Effector memory CD4-positive, alpha-beta T cell (primary cell): ENCODE measurements around the gene MPPED2.

Experiments used
- DNase-seq, 3 donors: peaks; one replicate each; pipeline ENCODE4 v3.0.0-alpha.2; 2020
- H3K27ac ChIP-seq: 2 replicates; pipeline ENCODE4 v1.7.0; 2013; ENCODE audit warnings: mild to moderate bottlenecking, low read length, moderate library complexity; ENCODE audit not compliant: insufficient read depth, poor library complexity, severe bottlenecking
- H3K27me3 ChIP-seq: replicated peaks from 2 replicates; pipeline ENCODE4 v1.7.0; 2013; ENCODE audit warnings: mild to moderate bottlenecking, low read length; ENCODE audit not compliant: insufficient read depth, control insufficient read depth, poor library complexity, severe bottlenecking
- H3K36me3 ChIP-seq: 2 replicates; pipeline ENCODE4 v1.7.0; 2013; ENCODE audit warnings: mild to moderate bottlenecking, low read length, moderate library complexity; ENCODE audit not compliant: control insufficient read depth, insufficient read depth
- H3K4me1 ChIP-seq: 2 replicates; pipeline ENCODE4 v1.7.0; 2013; ENCODE audit warnings: low read length, mild to moderate bottlenecking; ENCODE audit not compliant: control insufficient read depth, insufficient read depth, poor library complexity, severe bottlenecking
- H3K4me3 ChIP-seq: 2 replicates; pipeline ENCODE4 v1.7.0; 2013; ENCODE audit warnings: low read length, low read depth, mild to moderate bottlenecking; ENCODE audit not compliant: insufficient read depth, poor library complexity, severe bottlenecking
- H3K9me3 ChIP-seq: 2 replicates; pipeline ENCODE4 v1.7.0; 2013; ENCODE audit warnings: mild to moderate bottlenecking, low read length, moderate library complexity; ENCODE audit not compliant: control insufficient read depth

Gene MPPED2

DNA sequence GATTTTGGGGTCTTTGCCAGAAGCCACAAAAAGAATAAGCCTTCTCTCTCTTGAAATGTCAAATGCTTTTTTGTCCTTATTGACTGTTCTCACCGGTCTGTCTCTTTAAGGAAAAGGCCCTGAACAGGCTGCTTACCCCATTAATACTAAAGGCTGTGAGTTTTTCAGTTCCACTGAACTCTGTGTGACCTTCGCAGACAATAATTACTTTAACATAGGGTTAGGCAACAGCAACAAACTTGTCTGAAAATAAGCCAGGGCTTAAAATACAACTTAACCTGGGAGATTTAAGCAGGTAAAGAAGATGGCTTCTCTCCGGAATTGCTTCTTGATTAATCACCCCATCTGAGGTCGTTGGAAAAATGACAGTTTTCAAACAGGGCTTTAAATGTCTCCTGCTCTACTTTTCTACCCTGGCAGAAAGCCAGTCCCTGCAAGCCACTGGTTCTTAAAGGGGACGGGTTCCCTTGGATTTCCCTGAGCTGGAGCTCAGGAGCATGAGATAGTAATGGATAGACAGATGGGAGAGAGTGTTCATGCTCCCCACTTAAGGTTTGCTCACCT, 193.8 kb downstream of the MPPED2 start:
- H3K27ac ChIP-seq = no peak overlapping the region

GRCh38 chr11:30388957-30389356, 197.2 kb downstream of the MPPED2 start:
- H3K9me3 ChIP-seq = no peaks in the 10 kb centered on the region
- no peak overlapping the region for H3K4me3 ChIP-seq
- H3K27me3 ChIP-seq = no peaks in the 10 kb centered on the region
- no peak for DNase-seq
- no peak overlapping the region for H3K27ac ChIP-seq
- H3K36me3 ChIP-seq = no peaks in the 10 kb centered on the region
- no peaks in the 10 kb centered on the region for H3K4me1 ChIP-seq

More for the DNA sequence above, 193.8 kb downstream of the MPPED2 start:
- Histone ChIP-seq H3K36me3 (no peaks in the 10 kb centered on the region), H3K4me1 (no peaks in the 10 kb centered on the region), H3K27me3 (no peaks in the 10 kb centered on the region), H3K9me3 (no peaks in the 10 kb centered on the region), H3K4me3 (no peak overlapping the region)
- DNase-seq = no peak

GRCh38 chr11:30387891-30388861, 198.0 kb downstream of the MPPED2 start:
- no peaks in the 10 kb centered on the region for H3K4me1 ChIP-seq
- no peaks in the 10 kb centered on the region for H3K36me3 ChIP-seq
- no peak overlapping the region for H3K4me3 ChIP-seq
- H3K27me3 ChIP-seq = no peaks in the 10 kb centered on the region
- H3K9me3 ChIP-seq = no peaks in the 10 kb centered on the region
- DNase-seq = no peak
- H3K27ac ChIP-seq = no peak overlapping the region

GRCh38 chr11:30381879-30382278, 204.3 kb downstream of the MPPED2 start:
- no peaks in the 10 kb centered on the region for H3K36me3 ChIP-seq
- no peak overlapping the region for H3K4me3 ChIP-seq
- DNase-seq = no peak
- H3K4me1 ChIP-seq = no peaks in the 10 kb centered on the region
- no peak overlapping the region for H3K27ac ChIP-seq
- H3K9me3 ChIP-seq = no peaks in the 10 kb centered on the region
- no peaks in the 10 kb centered on the region for H3K27me3 ChIP-seq

DNA sequence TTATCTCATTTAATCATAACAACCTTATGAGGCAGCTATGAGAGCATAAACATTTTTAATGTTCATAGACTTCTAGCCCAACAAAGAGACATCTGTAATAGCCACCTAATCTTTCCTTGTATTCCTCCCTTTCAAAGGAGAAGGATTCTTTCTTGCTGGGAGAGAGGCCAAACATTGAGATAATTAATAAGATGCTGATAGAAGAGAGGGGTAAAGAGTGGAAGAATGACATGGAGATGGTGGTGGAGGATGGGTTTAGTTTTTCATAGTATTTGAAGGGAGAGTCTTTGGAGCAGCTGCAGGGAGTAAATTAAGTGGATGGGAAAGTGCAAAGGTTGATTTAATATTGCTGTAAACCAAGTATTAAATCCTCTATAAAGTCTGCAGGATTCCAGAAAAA, 205.3 kb downstream of the MPPED2 start:
- Histone ChIP-seq H3K4me3 (no peak overlapping the region), H3K4me1 (no peaks in the 10 kb centered on the region), H3K9me3 (no peaks in the 10 kb centered on the region), H3K27me3 (no peaks in the 10 kb centered on the region), H3K36me3 (no peaks in the 10 kb centered on the region), H3K27ac (no peak overlapping the region)
- no peak for DNase-seq

- Histone ChIP-seq H3K9me3 (no peaks in the 10 kb centered on the region), H3K4me1 (no peaks in the 10 kb centered on the region), H3K27ac (no peak overlapping the region), H3K4me3 (no peak overlapping the region), H3K27me3 (no peaks in the 10 kb centered on the region), H3K36me3 (no peaks in the 10 kb centered on the region)
- DNase-seq = no peak
Measured at GRCh38 chr11:30377347-30377746, 208.8 kb downstream of the MPPED2 start.

DNA sequence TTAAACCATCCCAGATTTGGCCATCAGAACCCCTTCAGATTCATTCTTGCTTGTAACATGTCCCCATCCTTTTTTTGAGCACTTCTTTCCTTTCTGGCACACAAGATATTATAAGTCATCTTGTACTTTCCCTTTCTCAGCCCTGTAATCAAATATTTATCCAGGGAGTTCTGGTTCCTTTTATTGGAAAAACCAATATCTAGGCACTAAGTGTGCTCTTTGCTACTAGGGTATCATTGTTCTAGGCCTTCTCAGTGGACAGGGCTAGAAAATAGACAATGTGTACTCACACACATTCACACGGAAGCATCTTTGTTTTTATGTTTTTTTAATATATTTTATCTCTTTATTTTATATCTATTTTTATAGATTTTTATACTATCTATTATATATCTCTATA, 216.0 kb downstream of the MPPED2 start:
- H3K9me3 ChIP-seq = no peaks in the 10 kb centered on the region
- H3K4me3 ChIP-seq = no peak overlapping the region
- no peaks in the 10 kb centered on the region for H3K36me3 ChIP-seq
- DNase-seq = no peak
- no peak overlapping the region for H3K27ac ChIP-seq
- no peaks in the 10 kb centered on the region for H3K27me3 ChIP-seq
- H3K4me1 ChIP-seq = no peaks in the 10 kb centered on the region

DNA sequence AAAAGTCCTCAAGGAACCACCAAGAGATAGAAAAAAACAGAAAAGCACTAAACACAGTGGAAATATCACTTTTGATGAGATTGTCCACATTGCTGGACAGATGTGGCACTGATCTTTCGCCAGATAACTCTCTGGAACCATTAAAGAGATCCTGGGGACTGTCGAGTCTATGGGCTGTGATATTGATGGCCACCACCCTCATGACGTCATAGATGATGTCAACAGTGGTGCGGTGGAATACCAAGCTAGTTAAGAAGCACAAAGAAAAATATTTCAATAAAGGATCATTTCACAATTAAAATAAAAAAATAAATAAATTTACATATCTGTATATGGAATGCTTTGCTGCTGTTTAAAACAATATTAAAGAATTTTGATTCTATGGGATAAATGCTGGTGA, 217.8 kb downstream of the MPPED2 start:
- no peaks in the 10 kb centered on the region for H3K9me3 ChIP-seq
- H3K27me3 ChIP-seq = no peaks in the 10 kb centered on the region
- DNase-seq = no peak
- no peaks in the 10 kb centered on the region for H3K4me1 ChIP-seq
- no peak overlapping the region for H3K27ac ChIP-seq
- H3K36me3 ChIP-seq = no peaks in the 10 kb centered on the region
- no peak overlapping the region for H3K4me3 ChIP-seq

GRCh38 chr11:30365793-30366517, 220.2 kb downstream of the MPPED2 start:
- Histone ChIP-seq H3K36me3 (no peaks in the 10 kb centered on the region), H3K27ac (no peak overlapping the region), H3K4me1 (no peaks in the 10 kb centered on the region), H3K4me3 (no peak overlapping the region), H3K27me3 (no peaks in the 10 kb centered on the region), H3K9me3 (no peaks in the 10 kb centered on the region)
- DNase-seq = no peak
